ENCODE results near the gene NFYA. TPM values are rescaled to one million over a fixed set of nuclear protein-coding genes. Genes with fewer than 3 reads are reported as not detected.

Gene NFYA
- total RNA-seq, 1 experiment from 2014 or later: 34.7 TPM

- no peak for TF ChIP-seq ZNF532 (CRISPR knock-in tag; IDR thresholded peaks at IDR 0.05; ENCODE audit: borderline replicate concordance)
- TF ChIP-seq ZNF232 (CRISPR knock-in tag; IDR thresholded peaks at IDR 0.05): no peak
- no peak for TF ChIP-seq TEAD4 (CRISPR knock-in tag; IDR thresholded peaks at IDR 0.05)
- TF ChIP-seq E2F5 (CRISPR knock-in tag; IDR thresholded peaks at IDR 0.05): no peak
- no peak for TF ChIP-seq CBFB (CRISPR knock-in tag; IDR thresholded peaks at IDR 0.05; ENCODE audit: low read depth)
- no peak for TF ChIP-seq FOXP1 (CRISPR knock-in tag; IDR thresholded peaks at IDR 0.05; ENCODE audit: borderline replicate concordance)
- TF ChIP-seq, protein P1, sequence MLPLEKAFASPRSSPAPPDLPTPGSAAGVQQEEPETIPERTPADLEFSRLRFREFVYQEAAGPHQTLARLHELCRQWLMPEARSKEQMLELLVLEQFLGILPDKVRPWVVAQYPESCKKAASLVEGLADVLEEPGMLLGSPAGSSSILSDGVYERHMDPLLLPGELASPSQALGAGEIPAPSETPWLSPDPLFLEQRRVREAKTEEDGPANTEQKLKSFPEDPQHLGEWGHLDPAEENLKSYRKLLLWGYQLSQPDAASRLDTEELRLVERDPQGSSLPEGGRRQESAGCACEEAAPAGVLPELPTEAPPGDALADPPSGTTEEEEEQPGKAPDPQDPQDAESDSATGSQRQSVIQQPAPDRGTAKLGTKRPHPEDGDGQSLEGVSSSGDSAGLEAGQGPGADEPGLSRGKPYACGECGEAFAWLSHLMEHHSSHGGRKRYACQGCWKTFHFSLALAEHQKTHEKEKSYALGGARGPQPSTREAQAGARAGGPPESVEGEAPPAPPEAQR (CRISPR knock-in tag; IDR thresholded peaks at IDR 0.05): no peak
- no peak for TF ChIP-seq ZNF671 (CRISPR knock-in tag; IDR thresholded peaks at IDR 0.05)
- TF ChIP-seq, protein P2, sequence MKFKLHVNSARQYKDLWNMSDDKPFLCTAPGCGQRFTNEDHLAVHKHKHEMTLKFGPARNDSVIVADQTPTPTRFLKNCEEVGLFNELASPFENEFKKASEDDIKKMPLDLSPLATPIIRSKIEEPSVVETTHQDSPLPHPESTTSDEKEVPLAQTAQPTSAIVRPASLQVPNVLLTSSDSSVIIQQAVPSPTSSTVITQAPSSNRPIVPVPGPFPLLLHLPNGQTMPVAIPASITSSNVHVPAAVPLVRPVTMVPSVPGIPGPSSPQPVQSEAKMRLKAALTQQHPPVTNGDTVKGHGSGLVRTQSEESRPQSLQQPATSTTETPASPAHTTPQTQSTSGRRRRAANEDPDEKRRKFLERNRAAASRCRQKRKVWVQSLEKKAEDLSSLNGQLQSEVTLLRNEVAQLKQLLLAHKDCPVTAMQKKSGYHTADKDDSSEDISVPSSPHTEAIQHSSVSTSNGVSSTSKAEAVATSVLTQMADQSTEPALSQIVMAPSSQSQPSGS (CRISPR knock-in tag; IDR thresholded peaks at IDR 0.05; ENCODE audit: borderline replicate concordance, low read depth): no peak
- no peak for TF ChIP-seq ZNF138 (CRISPR knock-in tag; conservative IDR thresholded peaks at IDR 0.05)
- TF ChIP-seq JAZF1 (CRISPR knock-in tag; IDR thresholded peaks at IDR 0.05): no peak
These were observed 52.5 kb downstream of the NFYA start (continued) for GRCh38 chr6:41125282-41125681.

- POLR2A ChIA-PET: no interaction called here
- Mint-ChIP-seq H3K9me3 (no peaks in the 10 kb centered on the region), H3K27ac (no peak overlapping the region), H3K36me3 (peaks cover 6% of the 10 kb centered on the region; the same call in 1 of the 2 replicates), H3K27me3 (ENCODE audit: low read depth) (no peaks in the 10 kb centered on the region), H3K4me3 (no peak overlapping the region), H3K4me1 (no peaks in the 10 kb centered on the region; the same call in 1 of the 2 replicates)
- CTCF ChIA-PET: interaction anchor here (0.8 to 1.1 kb wide), 2 partner anchors 48 to 59 kb away, joined by 3 read pairs; no protein-coding TSS in a partner anchor
- ATAC-seq (no peak), DNase-seq (ENCODE audit: low spot score) (no peak)
- no peak for TF ChIP-seq FOXP4 (CRISPR knock-in tag; IDR thresholded peaks at IDR 0.05)
- TF ChIP-seq, protein P3, sequence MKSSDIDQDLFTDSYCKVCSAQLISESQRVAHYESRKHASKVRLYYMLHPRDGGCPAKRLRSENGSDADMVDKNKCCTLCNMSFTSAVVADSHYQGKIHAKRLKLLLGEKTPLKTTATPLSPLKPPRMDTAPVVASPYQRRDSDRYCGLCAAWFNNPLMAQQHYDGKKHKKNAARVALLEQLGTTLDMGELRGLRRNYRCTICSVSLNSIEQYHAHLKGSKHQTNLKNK (CRISPR knock-in tag; IDR thresholded peaks at IDR 0.05): no peak
- TF ChIP-seq ZNF232 (CRISPR knock-in tag; IDR thresholded peaks at IDR 0.05): no peak
- no peak for TF ChIP-seq CDX4 (CRISPR knock-in tag; IDR thresholded peaks at IDR 0.05; ENCODE audit: borderline replicate concordance)
- TF ChIP-seq HMGA2 (CRISPR knock-in tag; IDR thresholded peaks at IDR 0.05): no peak
- TF ChIP-seq NFYB (CRISPR knock-in tag; conservative IDR thresholded peaks at IDR 0.05; ENCODE audit: low read depth): no peak
- no peak for TF ChIP-seq ELF4 (CRISPR knock-in tag; IDR thresholded peaks at IDR 0.05; ENCODE audit: low read depth)
- no peak for TF ChIP-seq KAT7 (CRISPR knock-in tag; IDR thresholded peaks at IDR 0.05; ENCODE audit: borderline replicate concordance)
- no peak for TF ChIP-seq GABPB1 (CRISPR knock-in tag; IDR thresholded peaks at IDR 0.05)
- TF ChIP-seq, protein P4, sequence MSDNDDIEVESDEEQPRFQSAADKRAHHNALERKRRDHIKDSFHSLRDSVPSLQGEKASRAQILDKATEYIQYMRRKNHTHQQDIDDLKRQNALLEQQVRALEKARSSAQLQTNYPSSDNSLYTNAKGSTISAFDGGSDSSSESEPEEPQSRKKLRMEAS (CRISPR knock-in tag; IDR thresholded peaks at IDR 0.05): no peak
- TF ChIP-seq, protein P5, sequence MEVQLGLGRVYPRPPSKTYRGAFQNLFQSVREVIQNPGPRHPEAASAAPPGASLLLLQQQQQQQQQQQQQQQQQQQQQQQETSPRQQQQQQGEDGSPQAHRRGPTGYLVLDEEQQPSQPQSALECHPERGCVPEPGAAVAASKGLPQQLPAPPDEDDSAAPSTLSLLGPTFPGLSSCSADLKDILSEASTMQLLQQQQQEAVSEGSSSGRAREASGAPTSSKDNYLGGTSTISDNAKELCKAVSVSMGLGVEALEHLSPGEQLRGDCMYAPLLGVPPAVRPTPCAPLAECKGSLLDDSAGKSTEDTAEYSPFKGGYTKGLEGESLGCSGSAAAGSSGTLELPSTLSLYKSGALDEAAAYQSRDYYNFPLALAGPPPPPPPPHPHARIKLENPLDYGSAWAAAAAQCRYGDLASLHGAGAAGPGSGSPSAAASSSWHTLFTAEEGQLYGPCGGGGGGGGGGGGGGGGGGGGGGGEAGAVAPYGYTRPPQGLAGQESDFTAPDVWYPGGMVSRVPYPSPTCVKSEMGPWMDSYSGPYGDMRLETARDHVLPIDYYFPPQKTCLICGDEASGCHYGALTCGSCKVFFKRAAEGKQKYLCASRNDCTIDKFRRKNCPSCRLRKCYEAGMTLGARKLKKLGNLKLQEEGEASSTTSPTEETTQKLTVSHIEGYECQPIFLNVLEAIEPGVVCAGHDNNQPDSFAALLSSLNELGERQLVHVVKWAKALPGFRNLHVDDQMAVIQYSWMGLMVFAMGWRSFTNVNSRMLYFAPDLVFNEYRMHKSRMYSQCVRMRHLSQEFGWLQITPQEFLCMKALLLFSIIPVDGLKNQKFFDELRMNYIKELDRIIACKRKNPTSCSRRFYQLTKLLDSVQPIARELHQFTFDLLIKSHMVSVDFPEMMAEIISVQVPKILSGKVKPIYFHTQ (CRISPR knock-in tag; IDR thresholded peaks at IDR 0.05): no peak
These were observed 59.5 kb downstream of the NFYA start for GRCh38 chr6:41132254-41132653.

Measured in WTC11 (cell line).